ENCODE results near the gene WTAP. TPM values are rescaled to one million over a fixed set of nuclear protein-coding genes. Genes with fewer than 3 reads are reported as not detected.
"Not testable (repeated sequence)": the region's sequence is repeated elsewhere in the genome, so short reads cannot be mapped to it uniquely, and the experiment has no call there.

WTAP gene
- total RNA-seq, 1 experiment from 2014 or later, result 142 TPM

GRCh38 chr6:159789377-159790148, 62.3 kb downstream of the WTAP start, which contains the start of gene TCP1:
Gene TCP1 (minus strand): TSS chr6:159789602. CDS start chr6:159789468, 134 bp downstream.
- H3K36me3 Mint-ChIP-seq (ENCODE audit: insufficient read depth, unreplicated experiment), result peaks cover 81% of the 10 kb centered on the region
- H3K4me3 Mint-ChIP-seq (ENCODE audit: unreplicated experiment), result peak within 1 kb of the TSS; percentile 99
- H3K27ac Mint-ChIP-seq (ENCODE audit: low read depth, unreplicated experiment), result peak within 1 kb of the TSS; percentile 98
- H3K9me3 Mint-ChIP-seq (ENCODE audit: unreplicated experiment), result no peaks in the 10 kb centered on the region
- ChIA-PET CTCF (interaction anchor here (0.6 to 2.3 kb wide), 7 partner anchors 62 to 151 kb away, joined by 3 to 9 read pairs (median 3); no protein-coding TSS in a partner anchor), POLR2A (interaction anchor here (0.7 to 8.8 kb wide), 40 partner anchors 10 to 1228 kb away, joined by 3 to 198 read pairs (median 6); partner anchors contain the start of genes ACAT2, PNLDC1, SOD2 and WTAP)
- peaks cover 28% of the 10 kb centered on the region for H3K4me1 Mint-ChIP-seq (ENCODE audit: insufficient read depth, unreplicated experiment)
- H3K27me3 Mint-ChIP-seq (ENCODE audit: insufficient read depth, unreplicated experiment), result no peaks in the 10 kb centered on the region
- intact Hi-C loops (cut with micrococcal nuclease), result loop anchor here (1.0 to 5.0 kb wide), 5 partner anchors 17 to 253 kb away; partner anchors contain the start of gene WTAP
- TF ChIP-seq, protein P1, sequence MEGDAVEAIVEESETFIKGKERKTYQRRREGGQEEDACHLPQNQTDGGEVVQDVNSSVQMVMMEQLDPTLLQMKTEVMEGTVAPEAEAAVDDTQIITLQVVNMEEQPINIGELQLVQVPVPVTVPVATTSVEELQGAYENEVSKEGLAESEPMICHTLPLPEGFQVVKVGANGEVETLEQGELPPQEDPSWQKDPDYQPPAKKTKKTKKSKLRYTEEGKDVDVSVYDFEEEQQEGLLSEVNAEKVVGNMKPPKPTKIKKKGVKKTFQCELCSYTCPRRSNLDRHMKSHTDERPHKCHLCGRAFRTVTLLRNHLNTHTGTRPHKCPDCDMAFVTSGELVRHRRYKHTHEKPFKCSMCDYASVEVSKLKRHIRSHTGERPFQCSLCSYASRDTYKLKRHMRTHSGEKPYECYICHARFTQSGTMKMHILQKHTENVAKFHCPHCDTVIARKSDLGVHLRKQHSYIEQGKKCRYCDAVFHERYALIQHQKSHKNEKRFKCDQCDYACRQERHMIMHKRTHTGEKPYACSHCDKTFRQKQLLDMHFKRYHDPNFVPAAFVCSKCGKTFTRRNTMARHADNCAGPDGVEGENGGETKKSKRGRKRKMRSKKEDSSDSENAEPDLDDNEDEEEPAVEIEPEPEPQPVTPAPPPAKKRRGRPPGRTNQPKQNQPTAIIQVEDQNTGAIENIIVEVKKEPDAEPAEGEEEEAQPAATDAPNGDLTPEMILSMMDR (IDR thresholded peaks at IDR 0.05; ENCODE audit: unreplicated experiment), result no peak
- DNase-seq (ENCODE audit: unreplicated experiment), result peak; percentile 100
- no TSS peak for BruUV-seq (replicated peaks)

GRCh38 chr6:159790149-159790955, 63.0 kb downstream of the WTAP start, which contains the start of gene MRPL18:
Gene MRPL18 (plus strand): TSS chr6:159790467. CDS start chr6:159790588, 121 bp downstream.
- no peaks in the 10 kb centered on the region for H3K27me3 Mint-ChIP-seq (ENCODE audit: insufficient read depth, unreplicated experiment)
- H3K36me3 Mint-ChIP-seq (ENCODE audit: insufficient read depth, unreplicated experiment), result peaks cover 79% of the 10 kb centered on the region
- H3K4me3 Mint-ChIP-seq (ENCODE audit: unreplicated experiment), result peak within 1 kb of the TSS; percentile 99
- H3K27ac Mint-ChIP-seq (ENCODE audit: low read depth, unreplicated experiment), result peak within 1 kb of the TSS; percentile 98
- TF ChIP-seq, protein P1 (IDR thresholded peaks at IDR 0.05; ENCODE audit: unreplicated experiment), result no peak
- peaks cover 33% of the 10 kb centered on the region for H3K4me1 Mint-ChIP-seq (ENCODE audit: insufficient read depth, unreplicated experiment)
- ChIA-PET CTCF (interaction anchor here (0.6 to 3.6 kb wide), 11 partner anchors 43 to 484 kb away, joined by 3 to 34 read pairs (median 3); no protein-coding TSS in a partner anchor), POLR2A (interaction anchor here (0.5 to 8.8 kb wide), 39 partner anchors 10 to 1950 kb away, joined by 3 to 198 read pairs (median 7); partner anchors contain the start of genes ACAT2, PNLDC1, SOD2 and WTAP)
- intact Hi-C loops (cut with micrococcal nuclease), result loop anchor here (1.0 to 2.0 kb wide), 2 partner anchors 16 to 99 kb away; no protein-coding TSS in a partner anchor
- no peaks in the 10 kb centered on the region for H3K9me3 Mint-ChIP-seq (ENCODE audit: unreplicated experiment)
- DNase-seq (ENCODE audit: unreplicated experiment), result peak; percentile 97
- BruUV-seq (replicated peaks), result TSS peak; percentile 40

- Mint-ChIP-seq H3K27me3 (ENCODE audit: insufficient read depth, unreplicated experiment) (no peaks in the 10 kb centered on the region), H3K4me3 (ENCODE audit: unreplicated experiment) (peak overlapping the region; percentile 99), H3K4me1 (ENCODE audit: insufficient read depth, unreplicated experiment) (peaks cover 33% of the 10 kb centered on the region), H3K9me3 (ENCODE audit: unreplicated experiment) (no peaks in the 10 kb centered on the region), H3K36me3 (ENCODE audit: insufficient read depth, unreplicated experiment) (peaks cover 79% of the 10 kb centered on the region), H3K27ac (ENCODE audit: low read depth, unreplicated experiment) (peak overlapping the region; percentile 98)
- intact Hi-C loops (cut with micrococcal nuclease), result loop anchor here (1.0 to 2.0 kb wide), 2 partner anchors 16 to 100 kb away; no protein-coding TSS in a partner anchor
- BruUV-seq (replicated peaks), result no TSS peak
- ChIA-PET POLR2A (interaction anchor here (0.6 to 8.8 kb wide), 24 partner anchors 10 to 1479 kb away, joined by 3 to 198 read pairs (median 10); partner anchors contain the start of genes ACAT2, PNLDC1, SOD2 and WTAP), CTCF (interaction anchor here (0.6 to 3.6 kb wide), 11 partner anchors 15 to 483 kb away, joined by 3 to 34 read pairs (median 3); no protein-coding TSS in a partner anchor)
- TF ChIP-seq, protein P1 (IDR thresholded peaks at IDR 0.05; ENCODE audit: unreplicated experiment), result no peak
- DNase-seq (ENCODE audit: unreplicated experiment), result no peak
Measured at GRCh38 chr6:159790956-159791598, 63.8 kb downstream of the WTAP start.

DNA sequence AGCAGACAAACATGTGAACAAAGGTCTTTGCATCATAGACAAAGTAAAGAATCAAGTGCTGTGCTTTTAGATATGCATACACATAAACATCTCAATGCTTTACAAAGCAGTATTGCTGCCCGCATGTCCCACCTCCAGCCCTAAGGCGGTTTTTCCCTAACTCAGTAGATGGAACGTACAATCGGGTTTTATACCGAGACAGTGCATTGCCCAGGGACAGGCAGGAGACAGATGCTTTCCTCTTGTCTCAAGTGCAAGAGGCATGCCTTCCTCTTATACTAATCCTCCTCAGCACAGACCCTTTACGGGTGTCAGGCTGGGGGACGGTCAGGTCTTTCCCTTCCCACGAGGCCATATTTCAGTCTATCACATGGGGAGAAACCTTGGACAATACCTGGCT, 67.7 kb downstream of the WTAP start:
- Mint-ChIP-seq H3K36me3 (ENCODE audit: insufficient read depth, unreplicated experiment) (peaks cover 83% of the 10 kb centered on the region), H3K4me3 (ENCODE audit: unreplicated experiment) (peak overlapping the region; percentile 41), H3K4me1 (ENCODE audit: insufficient read depth, unreplicated experiment) (peaks cover 25% of the 10 kb centered on the region), H3K27ac (ENCODE audit: low read depth, unreplicated experiment) (peak overlapping the region; percentile 69)
- CTCF ChIA-PET; BruUV-seq (replicated peaks); DNase-seq (ENCODE audit: unreplicated experiment); intact Hi-C loops (cut with micrococcal nuclease); H3K27me3 Mint-ChIP-seq (ENCODE audit: insufficient read depth, unreplicated experiment); H3K9me3 Mint-ChIP-seq (ENCODE audit: unreplicated experiment): not testable (repeated sequence)
- POLR2A ChIA-PET, result interaction anchor here (0.8 to 0.9 kb wide), 2 partner anchors 9 to 175 kb away, joined by 3 read pairs; no protein-coding TSS in a partner anchor
